NCI-H2196 treated with DMSO at 0.1 percent for 48 hours (cell line): Measurements from ENCODE around the gene KCNN3.
"Not testable (repeated sequence)": the region's sequence is repeated elsewhere in the genome, so short reads cannot be mapped to it uniquely, and the experiment has no call there.

Source experiments
- DNase-seq: peaks from one replicate; lab custom pipeline; 2025; ENCODE audit not compliant: unreplicated experiment; lab: John Stamatoyannopoulos, UW

The KCNN3 gene

GRCh38 chr1:154870115-154870571 lies at the start of gene KCNN3:
KCNN3 (minus strand) TSS chr1:154870281; CDS start chr1:154869964, 317 bp downstream.
- peak; percentile 86 for DNase-seq

- DNase-seq: no peak
These were observed 43.2 kb upstream of the KCNN3 start for GRCh38 chr1:154913273-154913672.

GRCh38 chr1:154912755-154913154 lies 42.7 kb upstream of the KCNN3 start:
- no peak for DNase-seq

GRCh38 chr1:154911691-154912550 lies 41.8 kb upstream of the KCNN3 start:
- DNase-seq: no peak

GRCh38 chr1:154910851-154911250 lies 40.8 kb upstream of the KCNN3 start:
- DNase-seq: no peak

- DNase-seq: no peak
These were observed 38.9 kb upstream of the KCNN3 start for GRCh38 chr1:154908937-154909336.

- not testable (repeated sequence) for DNase-seq
These were observed 38.0 kb upstream of the KCNN3 start for GRCh38 chr1:154908129-154908528.

- no peak for DNase-seq
These were observed 36.6 kb upstream of the KCNN3 start for GRCh38 chr1:154906621-154907081.

GRCh38 chr1:154902938-154903566 lies 33.0 kb upstream of the KCNN3 start:
- no peak for DNase-seq

GRCh38 chr1:154901591-154901990 lies 31.5 kb upstream of the KCNN3 start:
- DNase-seq: no peak

GRCh38 chr1:154899041-154899440 lies 29.0 kb upstream of the KCNN3 start:
- no peak for DNase-seq

- DNase-seq: no peak
These were observed 26.7 kb upstream of the KCNN3 start for GRCh38 chr1:154896771-154897286.

GRCh38 chr1:154895798-154896197 lies 25.7 kb upstream of the KCNN3 start:
- DNase-seq: no peak

- DNase-seq: no peak
These were observed 21.4 kb upstream of the KCNN3 start for GRCh38 chr1:154891452-154891851.

GRCh38 chr1:154888757-154889156 lies 18.7 kb upstream of the KCNN3 start:
- no peak for DNase-seq

GRCh38 chr1:154886281-154887015 lies 16.4 kb upstream of the KCNN3 start:
- no peak for DNase-seq

GRCh38 chr1:154884869-154885701 lies 15.0 kb upstream of the KCNN3 start:
- no peak for DNase-seq

- DNase-seq: no peak
These were observed 14.1 kb upstream of the KCNN3 start for GRCh38 chr1:154883919-154884868.

- DNase-seq: no peak
These were observed 11.9 kb upstream of the KCNN3 start for GRCh38 chr1:154881820-154882535.
